HEK293 (cell line): Measurements from ENCODE around the gene CHMP1A.

ENCODE experiments used
- MYNN ChIP-seq: fragments of 450-650 bp; formaldehyde crosslinking; IDR thresholded peaks from 2 replicates; pipeline ENCODE4 v1.5.1; 2016; ENCODE audit warnings: missing biosample characterization, missing genetic modification characterization, borderline replicate concordance
- PBX3 ChIP-seq: sonication (generic); formaldehyde crosslinking; IDR thresholded peaks from 2 replicates; pipeline ENCODE4 v1.8.1; 2022; ENCODE audit warnings: mild to moderate bottlenecking, moderate library complexity, missing genetic modification reagents
- SP7 ChIP-seq: fragments of 450-650 bp; formaldehyde crosslinking; IDR thresholded peaks from 2 replicates; pipeline ENCODE4 v1.5.1; 2016; ENCODE audit warnings: missing biosample characterization, missing genetic modification characterization
- ZBTB8A ChIP-seq: fragments of 450-650 bp; formaldehyde crosslinking; IDR thresholded peaks from 2 replicates; pipeline ENCODE4 v1.5.1; 2016; ENCODE audit warnings: missing biosample characterization, missing genetic modification characterization
- ZNF274 ChIP-seq, 2 experiments: fragments of 200-500 bp in 1 of 2; fragments of 450-650 bp in 1 of 2; sonication (Bioruptor generic) in 1 of 2; formaldehyde crosslinking in 1 of 2; IDR thresholded peaks; 2 replicates each; pipeline versions ENCODE4 v1.5.1 to v1.6.1; 2014 to 2016; ENCODE audit warnings: borderline replicate concordance in 1 of 2, inconsistent platforms in 1 of 2, low read length in 1 of 2, missing biosample characterization in 1 of 2, missing genetic modification characterization in 1 of 2
- ZNF311 ChIP-seq: fragments of 450-650 bp; formaldehyde crosslinking; IDR thresholded peaks from 2 replicates; pipeline ENCODE4 v1.5.1; 2017; ENCODE audit warnings: missing biosample characterization, missing genetic modification characterization, borderline replicate concordance
- ZNF501 ChIP-seq: fragments of 450-650 bp; formaldehyde crosslinking; IDR thresholded peaks from 2 replicates; pipeline ENCODE4 v1.5.1; 2016; ENCODE audit warnings: missing biosample characterization, missing genetic modification characterization
- ZNF76 ChIP-seq: fragments of 450-650 bp; formaldehyde crosslinking; IDR thresholded peaks from 2 replicates; pipeline ENCODE4; 2016; ENCODE audit warnings: low read depth, missing biosample characterization, missing genetic modification characterization, borderline replicate concordance
- TF ChIP-seq, protein P1 (sequence below): fragments of 450-650 bp; formaldehyde crosslinking; IDR thresholded peaks from 2 replicates; pipeline ENCODE4 v1.5.1; 2017; ENCODE audit warnings: missing biosample characterization, missing genetic modification characterization
- TF ChIP-seq, protein P2 (sequence below): fragments of 450-650 bp; formaldehyde crosslinking; IDR thresholded peaks from 2 replicates; pipeline ENCODE4 v1.5.1; 2016; ENCODE audit warnings: missing biosample characterization, missing genetic modification characterization
- TF ChIP-seq, protein P3 (sequence below): fragments of 450-650 bp; formaldehyde crosslinking; IDR thresholded peaks from 2 replicates; pipeline ENCODE4 v1.5.1; 2016; ENCODE audit warnings: missing biosample characterization, missing genetic modification characterization

GRCh38 chr16:89633064-89633631, 24.4 kb downstream of the CHMP1A start:
- TF ChIP-seq MYNN (tag by site-specific recombination), result no peak
- TF ChIP-seq, protein P1, sequence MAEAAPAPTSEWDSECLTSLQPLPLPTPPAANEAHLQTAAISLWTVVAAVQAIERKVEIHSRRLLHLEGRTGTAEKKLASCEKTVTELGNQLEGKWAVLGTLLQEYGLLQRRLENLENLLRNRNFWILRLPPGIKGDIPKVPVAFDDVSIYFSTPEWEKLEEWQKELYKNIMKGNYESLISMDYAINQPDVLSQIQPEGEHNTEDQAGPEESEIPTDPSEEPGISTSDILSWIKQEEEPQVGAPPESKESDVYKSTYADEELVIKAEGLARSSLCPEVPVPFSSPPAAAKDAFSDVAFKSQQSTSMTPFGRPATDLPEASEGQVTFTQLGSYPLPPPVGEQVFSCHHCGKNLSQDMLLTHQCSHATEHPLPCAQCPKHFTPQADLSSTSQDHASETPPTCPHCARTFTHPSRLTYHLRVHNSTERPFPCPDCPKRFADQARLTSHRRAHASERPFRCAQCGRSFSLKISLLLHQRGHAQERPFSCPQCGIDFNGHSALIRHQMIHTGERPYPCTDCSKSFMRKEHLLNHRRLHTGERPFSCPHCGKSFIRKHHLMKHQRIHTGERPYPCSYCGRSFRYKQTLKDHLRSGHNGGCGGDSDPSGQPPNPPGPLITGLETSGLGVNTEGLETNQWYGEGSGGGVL (tag by site-specific recombination), result no peak
- no peak for TF ChIP-seq ZNF76 (tag by site-specific recombination)
- TF ChIP-seq, protein P2, sequence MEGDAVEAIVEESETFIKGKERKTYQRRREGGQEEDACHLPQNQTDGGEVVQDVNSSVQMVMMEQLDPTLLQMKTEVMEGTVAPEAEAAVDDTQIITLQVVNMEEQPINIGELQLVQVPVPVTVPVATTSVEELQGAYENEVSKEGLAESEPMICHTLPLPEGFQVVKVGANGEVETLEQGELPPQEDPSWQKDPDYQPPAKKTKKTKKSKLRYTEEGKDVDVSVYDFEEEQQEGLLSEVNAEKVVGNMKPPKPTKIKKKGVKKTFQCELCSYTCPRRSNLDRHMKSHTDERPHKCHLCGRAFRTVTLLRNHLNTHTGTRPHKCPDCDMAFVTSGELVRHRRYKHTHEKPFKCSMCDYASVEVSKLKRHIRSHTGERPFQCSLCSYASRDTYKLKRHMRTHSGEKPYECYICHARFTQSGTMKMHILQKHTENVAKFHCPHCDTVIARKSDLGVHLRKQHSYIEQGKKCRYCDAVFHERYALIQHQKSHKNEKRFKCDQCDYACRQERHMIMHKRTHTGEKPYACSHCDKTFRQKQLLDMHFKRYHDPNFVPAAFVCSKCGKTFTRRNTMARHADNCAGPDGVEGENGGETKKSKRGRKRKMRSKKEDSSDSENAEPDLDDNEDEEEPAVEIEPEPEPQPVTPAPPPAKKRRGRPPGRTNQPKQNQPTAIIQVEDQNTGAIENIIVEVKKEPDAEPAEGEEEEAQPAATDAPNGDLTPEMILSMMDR (tag by site-specific recombination), result no peak
- no peak for TF ChIP-seq ZNF274 (IDR thresholded peaks at IDR 0.05; ENCODE audit: low read length)
- no peak for TF ChIP-seq ZNF274 (tag by site-specific recombination; IDR thresholded peaks at IDR 0.05; ENCODE audit: borderline replicate concordance)
- no peak for TF ChIP-seq ZNF311 (tag by site-specific recombination)
- TF ChIP-seq ZBTB8A, result no peak
- no peak for TF ChIP-seq ZNF501 (tag by site-specific recombination)
- TF ChIP-seq SP7 (tag by site-specific recombination), result no peak
- TF ChIP-seq PBX3 (CRISPR knock-in tag), result no peak
- TF ChIP-seq, protein P3, sequence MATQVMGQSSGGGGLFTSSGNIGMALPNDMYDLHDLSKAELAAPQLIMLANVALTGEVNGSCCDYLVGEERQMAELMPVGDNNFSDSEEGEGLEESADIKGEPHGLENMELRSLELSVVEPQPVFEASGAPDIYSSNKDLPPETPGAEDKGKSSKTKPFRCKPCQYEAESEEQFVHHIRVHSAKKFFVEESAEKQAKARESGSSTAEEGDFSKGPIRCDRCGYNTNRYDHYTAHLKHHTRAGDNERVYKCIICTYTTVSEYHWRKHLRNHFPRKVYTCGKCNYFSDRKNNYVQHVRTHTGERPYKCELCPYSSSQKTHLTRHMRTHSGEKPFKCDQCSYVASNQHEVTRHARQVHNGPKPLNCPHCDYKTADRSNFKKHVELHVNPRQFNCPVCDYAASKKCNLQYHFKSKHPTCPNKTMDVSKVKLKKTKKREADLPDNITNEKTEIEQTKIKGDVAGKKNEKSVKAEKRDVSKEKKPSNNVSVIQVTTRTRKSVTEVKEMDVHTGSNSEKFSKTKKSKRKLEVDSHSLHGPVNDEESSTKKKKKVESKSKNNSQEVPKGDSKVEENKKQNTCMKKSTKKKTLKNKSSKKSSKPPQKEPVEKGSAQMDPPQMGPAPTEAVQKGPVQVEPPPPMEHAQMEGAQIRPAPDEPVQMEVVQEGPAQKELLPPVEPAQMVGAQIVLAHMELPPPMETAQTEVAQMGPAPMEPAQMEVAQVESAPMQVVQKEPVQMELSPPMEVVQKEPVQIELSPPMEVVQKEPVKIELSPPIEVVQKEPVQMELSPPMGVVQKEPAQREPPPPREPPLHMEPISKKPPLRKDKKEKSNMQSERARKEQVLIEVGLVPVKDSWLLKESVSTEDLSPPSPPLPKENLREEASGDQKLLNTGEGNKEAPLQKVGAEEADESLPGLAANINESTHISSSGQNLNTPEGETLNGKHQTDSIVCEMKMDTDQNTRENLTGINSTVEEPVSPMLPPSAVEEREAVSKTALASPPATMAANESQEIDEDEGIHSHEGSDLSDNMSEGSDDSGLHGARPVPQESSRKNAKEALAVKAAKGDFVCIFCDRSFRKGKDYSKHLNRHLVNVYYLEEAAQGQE, result no peak
